HCT116 (cell line): Measurements from ENCODE around the gene ARID5A. TPM values are rescaled to one million over a fixed set of nuclear protein-coding genes. Genes with fewer than 3 reads are reported as not detected.
"Not testable (repeated sequence)": the region's sequence is repeated elsewhere in the genome, so short reads cannot be mapped to it uniquely, and the experiment has no call there.

Source experiments
- ATAC-seq: fragments of 200-7000 bp; cut with Tn5 transposase; 2 replicates; pipeline ENCODE4 v1.9.1; 2020; ENCODE audit warnings: mild to moderate bottlenecking, moderate library complexity
- BruUV-seq: library from RNA; stranded (reverse); fragments of 400-500 nt; replicated peaks from 2 replicates; lab custom pipeline; 2021; lab: Mats Ljungman, UMichigan
- CTCF ChIA-PET: fragments of 300-600 bp; sonication (Branson Sonifier 250); formaldehyde crosslinking; loops from one replicate; lab custom pipeline; 2021; ENCODE audit warnings: antibody characterized with exemption; lab: Charles Lee
- POLR2A ChIA-PET: fragments of 300-600, 350-600 bp; sonication (Branson Sonifier 250); formaldehyde crosslinking; loops from one replicate; lab custom pipeline; 2021; ENCODE audit warnings: antibody characterized with exemption; lab: Charles Lee
- RAD21 ChIA-PET, 2 experiments: fragments of 300-600 bp; sonication (Branson Sonifier 250); formaldehyde crosslinking; loops; one replicate each; lab custom pipeline; 2023; ENCODE audit warnings: low total read pairs in 2 of 2; ENCODE audit not compliant: uncharacterized antibody in 2 of 2, unreplicated experiment in 2 of 2, low non-redundant PET in 1 of 2; lab: Charles Lee
- DNase-seq: peaks from one replicate; pipeline ENCODE4 v3.0.0-alpha.2; 2010; ENCODE audit warnings: low read depth, low spot score
- H2AFZ ChIP-seq: fragments of 200-600 bp; shearing (Covaris generic), sonication (generic); 2 replicates; pipeline ENCODE4 v1.6.1; 2017; ENCODE audit warnings: low read depth, mixed run types, mixed read lengths, antibody characterized with exemption, low read length; ENCODE audit not compliant: poor library complexity, severe bottlenecking
- H3K27ac ChIP-seq: 2 replicates; pipeline ENCODE4 v1.5.1; 2012; ENCODE audit warnings: low read depth, low read length
- H3K27me3 ChIP-seq: fragments of 200-600 bp; sonication (generic); 2 replicates; pipeline ENCODE4 v1.6.1; 2016; ENCODE audit warnings: mixed run types, low read length, mixed read lengths; ENCODE audit not compliant: insufficient read depth
- H3K36me3 ChIP-seq, 2 experiments: fragments of 200-500 bp in 1 of 2; fragments of 200-600 bp in 1 of 2; sonication (Bioruptor generic) in 1 of 2; sonication (generic) in 1 of 2; 2 replicates each; pipeline versions ENCODE4 v1.5.1 to v1.6.1; 2014 to 2016; ENCODE audit warnings: low read length in 2 of 2, inconsistent platforms in 1 of 2, mixed read lengths in 1 of 2, mixed run types in 1 of 2; ENCODE audit not compliant: insufficient read depth in 2 of 2, control insufficient read depth in 1 of 2
- H3K4me1 ChIP-seq, 2 experiments: fragments of 200-600 bp in 1 of 2; sonication (generic) in 1 of 2; 2 replicates each; pipeline versions ENCODE4 v1.5.1 to v1.6.1; 2012 to 2017; ENCODE audit warnings: low read length in 2 of 2, inconsistent platforms in 1 of 2, mild to moderate bottlenecking in 1 of 2, mixed read lengths in 1 of 2, mixed run types in 1 of 2, moderate library complexity in 1 of 2; ENCODE audit not compliant: insufficient read depth in 2 of 2, control insufficient read depth in 1 of 2
- H3K4me2 ChIP-seq: fragments of 200-600 bp; sonication (generic); 2 replicates; pipeline ENCODE4 v1.6.1; 2017; ENCODE audit warnings: mixed run types, low read length, mixed read lengths
- H3K4me3 ChIP-seq, 2 experiments: fragments of 200-600 bp in 1 of 2; sonication (generic) in 1 of 2; replicated peaks in 1 of 2; 2 replicates each; pipeline ENCODE4 v1.5.1; 2011 to 2016; ENCODE audit warnings: low read length in 2 of 2, control low read depth in 1 of 2, low read depth in 1 of 2, mild to moderate bottlenecking in 1 of 2, mixed read lengths in 1 of 2, mixed run types in 1 of 2
- H3K79me2 ChIP-seq: fragments of 200-600 bp; sonication (generic); 2 replicates; pipeline ENCODE4 v1.6.1; 2017; ENCODE audit warnings: mild to moderate bottlenecking, mixed run types, low read length, moderate library complexity, mixed read lengths; ENCODE audit not compliant: insufficient read depth
- H3K9ac ChIP-seq: fragments of 200-600 bp; sonication (generic); 2 replicates; pipeline ENCODE4 v1.6.1; 2016; ENCODE audit warnings: low read length, mixed read lengths
- H3K9me2 ChIP-seq: fragments of 200-600 bp; sonication (generic), shearing (Covaris generic); 2 replicates; pipeline ENCODE4 v1.6.1; 2017; ENCODE audit warnings: mixed run types, mild to moderate bottlenecking, moderate library complexity; ENCODE audit not compliant: insufficient read depth
- H3K9me3 ChIP-seq, 2 experiments: fragments of 200-500 bp in 1 of 2; fragments of 200-600 bp in 1 of 2; sonication (Bioruptor generic) in 1 of 2; sonication (generic) in 1 of 2; 2 replicates each; pipeline ENCODE4 v1.6.1; 2014 to 2017; ENCODE audit warnings: low read length in 2 of 2, mixed read lengths in 2 of 2, inconsistent platforms in 1 of 2, low read depth in 1 of 2, mild to moderate bottlenecking in 1 of 2, mixed run types in 1 of 2, moderate library complexity in 1 of 2; ENCODE audit not compliant: control insufficient read depth in 1 of 2, insufficient read depth in 1 of 2
- H4K20me1 ChIP-seq: fragments of 200-600 bp; sonication (generic), shearing (Covaris generic); 2 replicates; pipeline ENCODE4 v1.6.1; 2017; ENCODE audit warnings: mixed run types, mild to moderate bottlenecking, moderate library complexity; ENCODE audit not compliant: insufficient read depth
- POLR2AphosphoS5 ChIP-seq: IDR thresholded peaks from 2 replicates; pipeline ENCODE4 v1.6.1; 2011; ENCODE audit warnings: mild to moderate bottlenecking, low read depth, low read length, moderate library complexity
- TCF7L2 ChIP-seq: IDR thresholded peaks from 2 replicates; pipeline ENCODE4 v1.7.0; 2011; ENCODE audit warnings: borderline replicate concordance, inconsistent platforms; ENCODE audit not compliant: insufficient read depth, insufficient read length; ENCODE audit errors: extremely low read depth
- YY1 ChIP-seq: IDR thresholded peaks from 2 replicates; pipeline ENCODE4 v1.6.1; 2011; ENCODE audit warnings: low read length, low read depth, moderate library complexity, mild to moderate bottlenecking; ENCODE audit not compliant: insufficient replicate concordance; ENCODE audit errors: extremely low read depth
- intact Hi-C: fragments of 100-400 bp; cut with micrococcal nuclease; formaldehyde crosslinking; loops from 2 replicates; pipeline ENCODE4 v1.10.0; 2022
- total RNA-seq: library from RNA; stranded (reverse); gene quantifications from one replicate; pipeline ENCODE4 v1.2.1, GENCODE V29; 2021; ENCODE audit not compliant: unreplicated experiment
- TF ChIP-seq, protein P1 (sequence below): IDR thresholded peaks from 2 replicates; pipeline ENCODE4 v1.6.1; 2012

Gene ARID5A
- total RNA-seq, 1 experiment from 2014 or later, result 8.2 TPM

DNA sequence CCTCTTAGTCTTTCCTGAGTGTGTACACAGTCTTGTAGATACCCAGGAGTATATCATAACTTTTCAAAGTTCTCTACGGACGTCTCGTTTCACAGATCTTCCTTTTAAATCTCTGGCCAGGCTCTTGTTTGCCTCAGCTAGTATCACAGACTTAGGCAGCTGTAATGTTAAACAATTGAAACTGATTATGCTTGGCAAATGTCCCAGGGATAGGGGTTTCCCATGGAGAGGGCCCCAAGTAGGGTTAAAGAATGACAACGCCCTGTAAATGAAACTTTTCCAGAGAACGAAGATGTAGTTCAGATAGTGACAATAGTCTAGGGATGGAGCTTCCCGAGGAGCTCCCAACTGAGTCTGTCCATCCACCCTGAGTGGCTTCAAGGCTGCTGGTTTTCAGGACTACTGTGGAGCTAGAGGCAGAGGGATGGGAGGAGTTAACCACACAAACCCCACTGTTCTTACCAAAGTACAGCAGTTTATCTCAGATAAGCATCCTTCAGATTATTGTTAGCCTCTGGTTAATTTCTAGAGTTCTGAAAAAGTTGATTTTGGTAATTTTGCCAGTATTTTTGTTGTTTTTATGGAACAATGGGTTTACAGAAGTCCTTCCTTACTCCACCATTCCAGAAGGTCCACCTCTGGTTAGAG is 40.4 kb upstream of the ARID5A start:
- BruUV-seq, result no TSS peak
- no peaks in the 10 kb centered on the region for H4K20me1 ChIP-seq
- POLR2A ChIA-PET, result no interaction called here
- H3K27ac ChIP-seq, result no peak overlapping the region
- H3K4me2 ChIP-seq, result no peak overlapping the region
- RAD21 ChIA-PET, result no interaction called here
- intact Hi-C loops, result no loop called here
- no peaks in the 10 kb centered on the region for H3K27me3 ChIP-seq
- H3K9me3 ChIP-seq, result no peaks in the 10 kb centered on the region
- H3K4me1 ChIP-seq, result peaks cover 16 to 22% of the 10 kb centered on the region in 2 experiments
- DNase-seq, result no peak
- no peaks in the 10 kb centered on the region for H3K36me3 ChIP-seq
- CTCF ChIA-PET, result interaction anchor here (0.9 to 1.9 kb wide), 2 partner anchors 9 to 13 kb away, joined by 3 to 5 read pairs; partner anchors contain the start of gene NEURL3
- no peak overlapping the region for H2AFZ ChIP-seq
- H3K79me2 ChIP-seq, result no peaks in the 10 kb centered on the region
- H3K9ac ChIP-seq, result no peak overlapping the region
- ATAC-seq, result no peak
- no peaks in the 10 kb centered on the region for H3K9me2 ChIP-seq
- no peak overlapping the region for H3K4me3 ChIP-seq
- TF ChIP-seq TCF7L2, result no peak
- TF ChIP-seq, protein P1, sequence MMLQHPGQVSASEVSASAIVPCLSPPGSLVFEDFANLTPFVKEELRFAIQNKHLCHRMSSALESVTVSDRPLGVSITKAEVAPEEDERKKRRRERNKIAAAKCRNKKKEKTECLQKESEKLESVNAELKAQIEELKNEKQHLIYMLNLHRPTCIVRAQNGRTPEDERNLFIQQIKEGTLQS, result no peak

DNA sequence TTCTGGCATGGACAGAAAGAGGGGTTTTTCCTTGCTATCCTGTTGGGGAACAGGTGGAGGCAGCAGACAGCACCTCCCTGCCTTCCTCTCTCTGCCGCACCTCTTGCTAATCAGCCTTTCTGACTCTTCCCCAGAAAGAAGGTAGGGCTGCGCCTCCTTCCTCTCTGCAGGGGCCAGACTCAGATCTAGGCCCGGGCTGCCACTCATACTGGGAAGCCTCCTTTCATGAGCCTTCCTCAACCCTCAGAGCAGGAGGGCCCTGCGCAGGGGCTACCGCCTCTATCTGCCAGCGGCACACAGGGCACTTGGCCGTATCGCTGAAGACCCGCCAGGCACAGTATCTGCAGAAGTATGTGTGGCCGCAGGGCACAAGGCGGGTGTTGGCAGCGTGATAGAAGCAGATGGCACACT is 38.5 kb upstream of the ARID5A start:
- RAD21 ChIA-PET, result no interaction called here
- POLR2A ChIA-PET, result no interaction called here
- Histone ChIP-seq H3K27ac (no peak overlapping the region), H3K27me3 (no peaks in the 10 kb centered on the region), H3K9me3 (no peaks in the 10 kb centered on the region), H3K36me3 (no peaks in the 10 kb centered on the region), H3K9me2 (no peaks in the 10 kb centered on the region), H3K4me1 (peaks cover 8 to 22% of the 10 kb centered on the region in 2 experiments), H2AFZ (no peak overlapping the region), H3K4me2 (no peak overlapping the region), H3K9ac (no peak overlapping the region), H3K79me2 (no peaks in the 10 kb centered on the region), H3K4me3 (no peak overlapping the region), H4K20me1 (no peaks in the 10 kb centered on the region)
- intact Hi-C loops, result no loop called here
- BruUV-seq, result no TSS peak
- ATAC-seq, result no peak
- DNase-seq, result no peak
- CTCF ChIA-PET, result no interaction called here
- TF ChIP-seq POLR2AphosphoS5, result no peak
- TF ChIP-seq, protein P1, result no peak
- no peak for TF ChIP-seq YY1

DNA sequence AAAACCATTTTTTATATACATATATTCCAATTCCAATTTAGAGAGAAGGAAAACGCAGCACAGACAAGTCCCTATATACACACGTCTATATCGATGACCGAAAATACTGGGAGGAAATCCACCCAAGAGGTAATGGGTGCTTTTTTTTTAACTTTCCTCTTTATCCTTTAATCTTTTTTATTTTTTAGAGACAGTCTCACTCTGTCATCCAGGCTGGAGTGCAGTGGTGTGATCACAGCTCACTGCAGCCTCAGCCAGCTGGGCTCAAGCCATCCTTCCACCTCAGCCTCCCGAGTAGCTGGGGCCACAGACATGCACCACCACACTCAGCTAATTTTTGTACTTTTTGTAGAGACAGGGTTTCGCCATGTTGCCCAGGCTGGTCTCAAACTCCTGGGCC is 37.9 kb upstream of the ARID5A start:
- BruUV-seq, H2AFZ ChIP-seq, H3K9me3 ChIP-seq, H3K79me2 ChIP-seq, DNase-seq, H3K9me2 ChIP-seq, RAD21 ChIA-PET, H3K36me3 ChIP-seq, ATAC-seq, H3K4me3 ChIP-seq, H3K9ac ChIP-seq, intact Hi-C loops, H4K20me1 ChIP-seq, CTCF ChIA-PET, H3K27me3 ChIP-seq, POLR2A ChIA-PET, H3K4me2 ChIP-seq, H3K27ac ChIP-seq: not testable (repeated sequence)
- H3K4me1 ChIP-seq, result peaks cover 3 to 16% of the 10 kb centered on the region in 2 experiments; a peak in 3 of 4 replicates
